GM21515 (cell line): Measurements from ENCODE around the gene P2RY2.
A peak's percentile ranks its signal among the peaks of the same experiment; 100 is the strongest.

Experiments used
- ATAC-seq: cut with Tn5 transposase; IDR thresholded peaks from one replicate; pipeline ENCODE4 v1.9.1; 2021; ENCODE audit not compliant: unreplicated experiment

The P2RY2 gene

DNA sequence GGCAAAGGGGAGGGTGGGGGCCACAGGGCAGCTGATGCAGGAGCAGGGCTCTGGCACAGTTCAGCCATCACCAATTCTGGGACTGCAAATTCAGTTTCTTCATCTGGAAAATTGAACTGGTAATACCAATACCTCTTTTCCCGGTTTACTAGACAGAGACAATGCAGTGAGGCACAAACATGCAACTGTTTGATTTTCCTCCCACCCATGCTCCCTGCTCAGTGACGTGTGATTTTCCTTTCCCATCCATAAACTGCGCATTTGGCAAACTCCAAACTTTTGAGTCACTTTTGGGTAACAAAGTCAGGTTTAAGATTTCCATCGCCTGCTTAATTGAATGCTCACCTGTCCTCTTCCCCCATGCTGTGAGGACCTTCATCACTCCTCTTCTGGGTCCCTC is 23.2 kb downstream of the P2RY2 start:
- ATAC-seq, result no peak

DNA sequence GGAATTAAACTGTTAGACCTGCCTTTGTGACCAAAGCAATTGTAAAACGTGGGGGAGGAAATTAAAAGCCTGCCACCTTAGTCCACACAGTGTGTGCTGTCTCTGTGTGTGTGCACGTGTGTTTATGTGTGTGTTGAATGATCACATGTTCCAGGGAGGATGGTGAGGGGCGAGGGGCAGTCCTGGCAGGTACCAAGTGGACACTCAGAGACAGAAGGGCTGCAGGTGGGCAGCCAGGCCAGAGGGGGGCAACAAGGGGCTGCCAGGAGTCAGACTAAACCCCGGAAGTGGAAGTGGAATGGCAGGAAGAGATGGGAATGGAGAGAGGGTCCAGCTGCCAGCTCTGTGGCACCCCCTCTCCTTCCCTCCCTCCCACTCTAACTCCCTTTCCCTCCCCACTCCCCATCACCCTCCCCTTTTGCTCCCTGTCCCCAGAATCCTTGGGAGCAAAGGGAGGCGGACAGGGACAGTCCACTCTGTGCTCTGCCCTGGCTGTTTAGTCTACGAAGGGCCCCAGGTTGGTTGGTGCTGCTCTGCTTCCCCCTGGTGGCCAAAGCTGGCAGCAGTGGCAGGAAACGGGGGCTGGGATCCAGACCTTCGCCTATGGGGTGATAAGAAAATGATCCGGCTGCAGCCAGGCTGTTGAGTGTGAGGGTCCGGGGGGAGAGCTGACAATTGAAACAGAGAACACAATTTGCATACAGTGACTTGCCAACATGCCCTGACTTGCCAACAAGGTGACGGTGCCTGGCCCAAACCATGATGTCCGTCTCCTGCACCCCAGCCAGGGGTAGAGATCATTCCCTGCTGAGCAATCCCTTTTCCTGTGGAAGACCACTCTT is 24.4 kb downstream of the P2RY2 start:
- ATAC-seq, result peak; percentile 59

DNA sequence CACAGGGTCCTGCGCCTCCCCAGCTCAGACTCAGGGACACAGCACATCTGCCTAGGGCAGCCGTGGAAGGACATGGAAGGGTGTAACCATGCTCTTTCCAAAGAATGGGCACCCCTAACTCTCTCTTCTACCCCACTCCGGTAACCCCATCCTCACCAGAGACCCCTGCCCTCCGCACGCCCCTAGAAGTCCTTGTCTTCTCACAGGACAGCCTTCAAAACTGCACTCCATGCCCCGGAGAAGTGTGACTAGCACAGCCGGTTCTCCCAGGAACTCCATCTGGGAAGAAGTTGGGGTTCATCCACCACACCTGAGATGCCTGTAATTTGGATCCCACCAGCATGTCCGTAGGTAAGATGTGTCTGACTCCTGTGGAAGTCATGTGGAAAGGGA is 25.0 kb downstream of the P2RY2 start:
- ATAC-seq, result no peak

DNA sequence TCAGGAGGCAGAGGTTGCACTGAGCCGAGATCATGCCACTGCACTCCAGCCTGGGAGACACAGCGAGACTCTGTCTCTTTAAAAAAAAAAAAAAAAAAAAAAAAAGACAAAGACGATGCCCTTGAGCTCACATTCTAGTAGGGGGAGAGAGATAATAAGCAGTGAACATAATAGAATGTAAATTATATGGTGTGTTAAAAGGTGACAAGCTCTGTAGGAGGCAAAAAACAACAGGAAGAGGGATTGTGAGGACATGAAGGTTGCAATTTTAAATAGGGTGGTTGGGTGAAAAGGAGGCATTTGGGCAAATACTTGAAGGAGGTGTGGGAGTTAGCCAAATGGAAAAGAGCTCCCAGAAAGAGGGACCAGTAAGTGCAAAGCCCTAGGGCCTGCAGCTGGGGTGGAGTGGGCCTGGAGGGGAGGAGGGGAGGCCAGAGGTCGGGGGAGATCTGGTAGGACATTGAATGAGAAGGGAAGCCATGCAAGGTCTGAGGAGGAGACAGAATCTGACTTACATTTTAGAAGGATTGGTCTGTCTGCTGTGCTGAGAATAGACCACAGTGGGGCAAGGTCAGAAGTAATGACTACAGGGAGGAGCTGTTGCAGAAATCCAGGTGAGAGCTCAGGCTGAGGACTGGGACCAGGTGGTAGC is 26.6 kb downstream of the P2RY2 start:
- no peak for ATAC-seq

DNA sequence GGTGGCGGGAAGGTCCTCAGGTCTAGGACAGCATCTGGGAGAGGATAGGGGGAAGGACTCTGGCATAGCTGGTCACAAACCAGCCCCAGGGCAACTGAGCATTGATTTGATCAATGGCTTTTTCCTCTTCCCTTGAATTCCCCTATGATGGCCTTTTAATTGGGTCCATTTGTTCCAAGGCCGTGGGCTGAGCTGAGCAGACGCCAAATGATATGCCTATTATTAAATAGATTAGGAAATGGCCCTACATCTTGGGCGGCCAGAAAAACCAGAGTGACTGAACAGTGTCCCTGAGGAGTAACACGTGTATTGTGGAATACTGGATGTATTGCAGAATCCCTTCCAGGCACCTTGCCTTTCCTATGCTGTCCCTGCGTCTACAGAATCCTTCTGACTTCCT is 27.4 kb downstream of the P2RY2 start:
- no peak for ATAC-seq

DNA sequence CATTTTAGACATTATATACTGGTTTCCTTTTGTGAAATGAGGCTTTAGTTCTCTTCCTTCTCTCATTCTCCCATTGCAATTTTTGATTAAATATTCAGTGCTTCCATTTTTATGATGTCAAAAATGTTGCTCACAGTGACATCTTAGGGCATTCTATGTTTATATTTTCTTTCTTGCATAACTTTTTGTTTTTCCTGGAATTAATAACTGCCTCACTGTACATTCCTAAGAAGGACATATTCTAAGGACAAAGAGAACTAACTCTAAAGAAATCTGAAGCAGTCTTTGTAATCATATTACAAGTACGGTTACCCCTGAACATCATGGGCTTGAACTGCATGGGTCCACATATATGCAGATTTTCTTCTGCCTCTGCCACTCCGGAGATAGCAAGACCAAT is 28.2 kb downstream of the P2RY2 start:
- ATAC-seq, result no peak

DNA sequence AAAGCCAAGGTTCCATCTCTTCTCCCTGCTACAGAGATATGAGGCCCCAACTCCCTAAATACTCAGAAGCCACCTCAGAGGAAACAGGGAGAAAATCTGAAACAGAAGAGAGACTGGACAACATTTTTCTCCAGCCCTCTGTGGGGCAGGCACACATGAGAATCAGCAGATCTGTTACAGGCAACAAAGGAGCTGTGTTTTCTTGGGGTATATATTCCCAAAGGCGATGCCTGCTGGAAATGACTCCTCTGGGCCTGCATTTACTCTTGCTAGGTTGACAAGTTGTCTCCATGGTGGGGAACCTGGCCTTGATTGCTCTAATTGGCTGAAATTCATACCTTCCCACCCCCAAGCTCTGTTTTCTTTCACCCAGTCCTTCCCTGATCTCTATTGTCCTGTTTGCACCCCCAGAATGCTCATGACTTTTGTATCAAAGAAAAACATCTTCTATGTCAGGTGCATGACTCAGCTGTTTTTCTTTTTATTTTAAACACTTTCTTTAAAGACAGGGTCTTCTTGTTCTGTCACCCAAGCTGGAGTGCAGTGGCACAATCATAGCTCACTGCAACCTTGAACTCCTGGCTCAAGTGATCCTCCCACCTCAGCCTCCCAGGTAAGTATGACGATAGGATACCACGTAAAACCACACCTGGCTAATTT is 30.6 kb downstream of the P2RY2 start:
- no peak for ATAC-seq

DNA sequence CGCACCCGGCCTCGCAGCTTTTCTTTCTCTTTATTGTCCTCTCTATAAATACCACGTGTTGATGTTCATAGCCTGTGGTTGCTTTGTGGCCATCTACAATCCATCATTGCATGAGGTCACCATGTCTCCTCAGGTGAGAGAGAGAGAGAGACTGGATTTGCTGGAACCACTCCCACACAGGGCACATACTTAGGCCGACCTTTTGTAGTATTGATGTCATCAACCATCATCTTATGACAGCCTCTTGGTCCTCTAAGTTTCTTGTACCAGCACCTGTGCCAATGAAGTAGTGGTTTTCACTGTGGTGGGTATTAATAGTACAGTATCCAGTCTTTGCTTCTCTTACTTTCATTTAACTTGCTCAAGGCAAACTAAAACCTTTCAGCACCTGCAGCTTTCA is 31.2 kb downstream of the P2RY2 start:
- ATAC-seq, result no peak

DNA sequence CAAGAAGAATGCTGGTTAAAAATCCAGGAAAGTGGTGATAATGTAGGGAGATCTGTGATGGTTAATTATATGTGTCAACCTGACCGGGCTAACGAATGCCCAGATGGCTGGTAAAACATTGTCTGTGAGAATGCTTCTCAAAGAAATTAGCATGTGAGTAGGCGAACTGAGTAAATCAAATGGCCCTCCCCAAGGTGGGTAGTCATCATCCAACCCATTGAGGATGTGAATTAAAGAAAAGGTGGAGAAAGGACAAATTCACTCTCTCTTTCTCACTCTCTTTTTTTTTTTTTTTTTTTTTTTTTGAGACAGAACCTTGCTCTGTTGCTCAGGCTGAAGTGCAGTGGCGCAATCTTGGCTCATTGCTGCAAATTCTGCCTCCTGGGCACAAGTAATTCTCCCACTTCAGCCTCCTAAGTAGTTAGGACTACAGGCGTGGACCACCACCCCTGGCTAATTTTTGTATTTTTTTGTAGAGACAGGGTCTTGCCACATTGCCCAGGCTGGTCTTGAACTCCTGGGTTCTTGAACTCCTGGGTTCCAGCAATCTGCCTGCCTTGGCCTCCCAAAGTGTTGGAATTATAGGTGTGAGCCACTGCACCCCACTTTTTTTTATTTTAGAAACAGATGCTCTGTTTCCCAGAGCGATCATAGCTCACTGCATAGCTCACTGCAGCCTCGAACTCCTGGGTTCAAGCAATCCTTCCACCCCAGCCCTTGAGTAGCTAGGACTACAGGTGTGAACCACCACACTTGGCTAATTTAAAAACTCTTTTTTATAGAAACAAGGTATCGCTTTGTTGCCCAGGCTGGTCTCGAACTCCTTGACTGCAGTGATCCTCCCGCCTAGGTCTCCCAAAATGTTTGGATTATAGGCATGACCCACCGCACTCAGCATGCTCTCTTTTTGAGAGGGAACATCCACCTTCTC is 32.0 kb downstream of the P2RY2 start:
- ATAC-seq, result no peak

DNA sequence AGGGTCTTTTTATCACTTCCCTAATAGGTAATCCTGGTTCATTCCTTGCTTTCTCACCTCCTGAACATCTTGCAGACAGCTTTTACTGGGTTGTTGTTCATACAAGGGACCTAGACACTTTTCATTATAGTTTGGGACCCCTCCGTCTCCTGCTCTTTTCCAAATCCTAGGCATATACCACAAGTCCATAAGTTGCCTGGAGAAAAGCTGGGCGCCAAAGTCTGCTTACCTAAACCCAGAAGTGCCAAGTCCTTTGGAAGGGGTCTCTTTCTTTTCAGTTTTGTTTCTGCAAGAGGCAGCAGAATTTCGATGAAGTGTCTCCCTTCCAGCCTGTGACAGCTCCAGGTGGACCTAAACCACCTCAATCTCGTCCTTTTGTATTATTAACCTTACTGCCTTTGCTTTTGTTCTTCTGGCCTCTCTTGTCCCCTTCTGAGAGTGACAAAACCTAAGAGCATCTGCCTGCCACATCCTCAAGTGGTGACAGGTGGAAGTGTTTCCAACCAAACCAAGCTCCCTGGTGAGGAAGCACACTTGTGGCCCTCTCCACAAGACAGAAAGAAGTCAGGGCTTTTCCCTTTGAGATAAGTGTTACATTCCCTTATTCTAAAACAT is 34.6 kb downstream of the P2RY2 start:
- ATAC-seq, result no peak

DNA sequence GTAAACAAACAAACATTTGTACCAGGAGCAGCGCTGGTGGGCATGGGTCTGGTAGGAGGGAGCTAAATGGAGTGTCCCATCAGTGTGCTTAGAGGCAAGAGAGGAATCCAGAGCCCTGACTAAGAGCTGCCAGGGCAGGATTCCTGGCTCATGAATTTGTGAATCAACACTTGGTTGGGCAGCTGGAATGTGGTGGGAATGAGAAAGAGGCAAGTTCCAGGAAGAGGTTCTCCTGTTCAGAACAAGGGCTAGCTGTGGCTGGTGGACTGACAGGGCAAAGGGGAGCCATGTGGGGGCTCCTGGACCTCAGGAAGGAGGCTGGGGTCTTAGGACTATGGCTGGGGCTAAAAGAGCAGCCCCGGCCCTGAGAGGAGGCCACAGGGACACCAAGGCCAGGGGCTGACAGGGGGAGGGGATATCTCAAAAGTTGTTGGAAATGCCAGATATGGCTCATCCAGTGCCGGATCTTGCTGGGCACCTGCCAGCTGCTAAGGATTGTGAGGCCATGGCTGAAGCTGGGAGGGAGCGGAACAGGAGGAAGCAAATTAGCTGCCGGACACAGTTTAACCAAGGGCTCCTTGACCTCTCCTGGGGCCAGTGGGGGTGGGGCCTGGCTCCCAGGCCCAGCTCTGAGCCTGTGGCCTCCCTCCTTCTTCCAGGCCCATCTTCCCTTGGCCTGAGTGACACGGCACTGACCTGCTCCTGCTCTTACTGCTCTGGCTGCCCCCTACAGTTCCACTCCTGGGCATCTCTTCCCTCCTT is 39.4 kb downstream of the P2RY2 start:
- no peak for ATAC-seq

DNA sequence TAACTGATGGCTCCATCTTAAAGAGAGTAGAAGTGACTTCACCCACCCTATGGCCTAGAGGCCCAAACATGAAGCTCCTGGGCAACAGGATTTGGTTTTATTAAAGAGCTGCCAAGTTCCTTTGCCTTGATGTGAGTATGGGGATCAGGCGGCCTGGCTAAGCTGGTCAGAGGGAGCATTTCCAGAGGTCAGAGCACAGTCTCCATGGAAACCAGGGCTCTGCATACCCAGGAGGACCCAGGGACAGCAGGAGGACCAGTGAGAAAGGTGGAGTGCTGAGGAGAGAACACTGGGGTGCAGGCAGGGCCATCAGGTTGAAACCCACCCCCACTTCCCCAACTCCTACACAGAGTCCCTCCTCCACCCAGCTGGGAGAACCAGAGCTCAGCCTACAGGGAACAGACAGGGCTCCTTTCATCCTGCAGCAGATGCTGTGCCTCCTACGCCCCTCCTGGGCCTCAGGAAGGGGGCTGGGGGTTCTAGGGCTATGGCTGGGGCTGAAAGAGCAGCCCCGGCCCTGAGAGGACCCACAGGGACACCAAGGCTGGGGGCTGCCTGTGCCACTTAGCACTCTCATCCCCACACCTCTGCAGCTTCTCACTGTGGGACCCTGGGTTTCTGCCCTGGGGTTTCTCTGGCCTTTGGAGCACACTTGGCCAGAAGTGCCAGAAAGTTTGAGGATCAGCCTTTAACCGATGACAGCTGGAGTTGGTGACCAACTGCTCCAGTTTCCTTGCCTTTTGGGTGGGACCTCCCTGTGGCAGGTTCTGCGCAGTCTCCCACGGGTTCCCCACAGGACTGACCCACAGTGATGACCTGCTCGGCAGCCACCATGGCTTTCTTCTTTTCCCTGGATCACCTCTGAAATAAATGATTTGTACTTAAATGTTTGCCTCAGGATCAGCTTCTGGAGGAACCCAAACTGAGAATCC is 40.3 kb downstream of the P2RY2 start:
- ATAC-seq, result no peak

DNA sequence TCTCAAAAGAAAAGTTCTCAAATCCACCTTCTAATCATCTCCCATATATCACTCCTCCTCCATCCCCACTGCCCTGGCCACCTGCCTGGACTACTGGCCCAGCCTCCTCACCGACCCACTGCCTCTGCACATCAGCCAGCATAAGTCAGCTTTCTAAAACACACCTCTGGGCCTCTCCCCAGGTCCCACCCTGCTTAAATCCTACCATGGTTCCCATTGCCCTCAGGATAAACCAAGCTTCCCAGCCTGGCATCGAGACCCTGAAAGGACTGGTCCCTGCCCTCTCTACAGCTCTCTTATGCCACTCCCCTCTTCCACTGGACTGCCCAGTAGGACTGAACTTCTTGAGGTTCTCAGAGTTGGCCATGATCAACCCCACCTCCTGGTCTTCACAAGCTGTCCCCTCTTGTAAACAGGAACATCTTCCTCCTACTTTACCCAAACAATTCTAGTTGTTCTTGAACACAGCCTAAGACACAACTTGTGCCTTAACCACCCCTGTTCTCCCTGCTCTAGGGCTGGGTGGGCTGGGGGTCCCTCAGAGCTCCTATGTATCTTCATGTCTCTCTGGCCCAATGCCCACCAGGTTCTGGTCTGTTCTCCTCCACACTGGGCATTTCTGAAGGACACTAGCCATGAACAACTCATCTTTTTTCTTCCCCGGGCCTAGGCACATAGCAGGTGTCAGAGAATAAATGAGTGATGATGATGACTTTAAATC is 41.5 kb downstream of the P2RY2 start:
- no peak for ATAC-seq

DNA sequence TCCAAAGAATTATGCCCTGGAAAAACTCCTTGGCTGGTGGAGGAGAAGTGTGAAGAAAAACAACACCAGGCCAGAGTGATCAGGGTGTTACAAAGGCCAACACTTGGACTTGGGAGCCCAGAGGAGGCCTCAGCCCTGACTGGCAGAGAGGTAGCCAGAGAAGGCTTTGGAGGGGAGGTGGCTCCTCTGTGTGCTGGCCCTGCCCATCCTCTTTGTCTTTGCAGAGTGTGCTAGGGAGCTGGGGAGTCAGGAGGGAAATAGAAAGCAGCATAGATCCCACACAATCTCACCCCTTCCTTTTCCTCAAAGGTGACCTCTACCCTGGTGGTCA is 42.0 kb downstream of the P2RY2 start:
- no peak for ATAC-seq

DNA sequence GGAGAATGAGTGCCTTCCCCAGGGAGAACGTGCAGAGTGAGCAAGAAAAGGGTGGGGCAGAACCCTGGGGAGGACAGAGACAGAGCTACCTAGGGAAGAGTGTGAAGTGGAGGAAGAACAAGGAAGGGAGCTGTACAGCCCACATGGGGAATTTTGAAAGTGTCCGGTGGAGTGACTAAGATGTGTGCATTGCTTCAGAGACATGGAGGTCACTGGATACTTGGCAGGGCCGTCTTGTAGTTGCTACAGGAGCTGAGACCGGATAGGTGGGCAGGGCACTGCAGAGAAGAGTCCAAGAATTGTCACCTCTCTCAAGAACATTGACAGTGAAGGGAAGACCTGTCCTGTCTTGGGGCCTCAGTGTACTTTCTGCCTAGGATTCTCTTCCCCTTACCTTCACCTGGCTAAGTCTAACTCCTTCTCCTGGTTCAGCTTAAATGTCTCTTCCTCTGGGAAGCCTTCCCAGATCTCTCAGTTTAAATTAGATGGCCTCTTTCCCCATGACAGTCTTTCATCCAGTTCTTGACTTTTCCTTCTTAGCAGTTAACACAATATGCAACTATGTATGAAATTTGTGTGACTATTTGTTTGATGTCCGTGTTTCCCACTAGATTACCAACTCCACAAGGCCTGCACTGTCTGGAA is 44.9 kb downstream of the P2RY2 start:
- ATAC-seq, result no peak

DNA sequence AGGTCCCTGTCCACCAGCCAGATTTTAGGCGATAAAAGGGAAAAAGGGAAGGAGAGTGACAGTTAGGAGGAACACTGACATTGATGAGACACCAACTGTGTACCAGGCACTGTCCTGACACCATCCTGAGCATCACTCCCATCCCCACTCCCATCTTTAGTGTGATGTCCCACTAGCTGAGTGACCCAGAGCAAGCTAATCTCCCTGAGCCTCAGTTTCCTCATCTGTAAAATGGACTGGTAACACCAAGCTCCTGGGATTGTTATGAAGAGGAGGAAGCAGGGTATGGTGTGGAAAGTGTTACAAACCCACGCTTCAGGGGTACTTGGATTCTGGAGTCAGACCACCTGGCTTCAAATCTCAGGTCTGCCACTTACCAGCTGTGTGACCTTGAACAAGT is 45.6 kb downstream of the P2RY2 start:
- ATAC-seq, result no peak

DNA sequence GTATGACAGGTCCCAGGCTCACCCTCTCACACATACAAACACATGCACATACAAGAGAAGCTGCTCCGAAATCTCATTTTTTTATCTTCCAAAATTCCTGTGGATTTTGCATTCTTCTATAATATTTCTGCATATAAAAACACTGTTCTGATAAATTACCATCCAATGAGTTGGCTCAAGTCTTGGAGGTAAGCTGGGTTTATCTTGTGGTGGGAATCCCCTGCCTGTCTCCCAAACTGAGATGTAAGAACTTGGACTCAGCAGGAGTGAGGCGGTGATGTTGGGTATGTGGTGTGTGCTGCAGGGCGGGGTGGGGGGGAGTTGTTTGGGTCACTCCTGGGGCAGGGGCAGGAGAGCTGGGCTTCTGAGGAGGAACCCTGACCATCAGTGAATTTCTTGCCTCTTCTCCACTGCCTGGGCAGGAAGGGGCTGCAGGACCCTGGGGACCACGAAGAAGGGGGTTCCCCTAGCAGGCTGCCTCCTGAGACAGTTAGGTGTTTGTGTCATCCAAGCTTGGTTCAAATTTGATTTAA is 47.3 kb downstream of the P2RY2 start:
- no peak for ATAC-seq
